Naive thymus-derived CD4-positive, alpha-beta T cell (primary cell): ENCODE results near the gene AP2S1. TPM values are rescaled to one million over a fixed set of nuclear protein-coding genes. Genes with fewer than 3 reads are reported as not detected.

ENCODE experiments used
- ATAC-seq: fragments of 150-1000 bp; cut with Tn5 transposase; 2 replicates; pipeline ENCODE4 v1.10.0; 2021; ENCODE audit warnings: mild to moderate bottlenecking, moderate library complexity
- CTCF ChIA-PET: fragments of 350-600 bp; sonication (Branson Sonifier 250); formaldehyde crosslinking; loops from one replicate; lab custom pipeline; 2021; ENCODE audit warnings: antibody characterized with exemption; lab: Charles Lee
- POLR2A ChIA-PET: fragments of 350-600 bp; sonication (Branson Sonifier 250); formaldehyde crosslinking; loops from one replicate; lab custom pipeline; 2021; ENCODE audit warnings: antibody characterized with exemption, inconsistent platforms; lab: Charles Lee
- DNase-seq, 9 donors: peaks; one replicate each; pipeline versions ENCODE4 v3.0.0 to v3.0.0-alpha.2; 2020 to 2022; ENCODE audit warnings: mixed read lengths in 1 of 9
- H3K27ac ChIP-seq: one replicate; pipeline ENCODE4 v1.7.0; 2013; ENCODE audit warnings: mild to moderate bottlenecking, low read depth, low read length, moderate library complexity
- H3K27me3 ChIP-seq, 2 donors: one replicate each; pipeline ENCODE4 v1.7.0; 2013; ENCODE audit warnings: low read length in 2 of 2, mild to moderate bottlenecking in 2 of 2, moderate library complexity in 2 of 2; ENCODE audit not compliant: control insufficient read depth in 2 of 2, insufficient read depth in 2 of 2
- H3K36me3 ChIP-seq, 3 experiments: 1 replicate in 2 of 3; 2 replicates in 1 of 3; pipeline ENCODE4 v1.7.0; 2013; ENCODE audit warnings: low read length in 3 of 3, mild to moderate bottlenecking in 3 of 3, moderate library complexity in 1 of 3; ENCODE audit not compliant: insufficient read depth in 3 of 3, control insufficient read depth in 2 of 3
- H3K4me1 ChIP-seq, 2 donors: one replicate each; pipeline ENCODE4 v1.7.0; 2013; ENCODE audit warnings: low read length in 2 of 2, mild to moderate bottlenecking in 2 of 2, moderate library complexity in 1 of 2; ENCODE audit not compliant: control insufficient read depth in 2 of 2, insufficient read depth in 2 of 2
- H3K4me3 ChIP-seq: 2 replicates; pipeline ENCODE4 v1.7.0; 2013; ENCODE audit warnings: mild to moderate bottlenecking, low read length
- H3K9me3 ChIP-seq, 3 experiments: 1 replicate in 2 of 3; 2 replicates in 1 of 3; pipeline ENCODE4 v1.7.0; 2013; ENCODE audit warnings: low read length in 3 of 3; ENCODE audit not compliant: control insufficient read depth in 2 of 3
- H3K27ac Mint-ChIP-seq, 9 donors: one replicate each; pipeline ENCODE4 v1.8.0; 2020 to 2022; ENCODE audit warnings: mixed read lengths in 9 of 9, mild to moderate bottlenecking in 8 of 9, moderate library complexity in 5 of 9, inconsistent platforms in 2 of 9
- H3K27me3 Mint-ChIP-seq, 5 donors: one replicate each; pipeline ENCODE4 v1.8.0; 2021 to 2022; ENCODE audit warnings: mixed read lengths in 5 of 5, mild to moderate bottlenecking in 1 of 5
- H3K36me3 Mint-ChIP-seq, 5 donors: one replicate each; pipeline ENCODE4 v1.8.0; 2020 to 2022; ENCODE audit warnings: mixed read lengths in 5 of 5, mild to moderate bottlenecking in 3 of 5, inconsistent platforms in 1 of 5
- H3K4me1 Mint-ChIP-seq, 7 donors: one replicate each; pipeline ENCODE4 v1.8.0; 2020 to 2022; ENCODE audit warnings: mixed read lengths in 7 of 7, mild to moderate bottlenecking in 3 of 7, inconsistent platforms in 1 of 7
- H3K4me3 Mint-ChIP-seq, 10 donors: one replicate each; pipeline ENCODE4 v1.8.0; 2020 to 2022; ENCODE audit warnings: mild to moderate bottlenecking in 10 of 10, mixed read lengths in 10 of 10, moderate library complexity in 6 of 10, inconsistent platforms in 2 of 10
- H3K9me3 Mint-ChIP-seq, 11 donors: one replicate each; pipeline ENCODE4 v1.8.0; 2020 to 2022; ENCODE audit warnings: mixed read lengths in 11 of 11, mild to moderate bottlenecking in 4 of 11, inconsistent platforms in 1 of 11, moderate library complexity in 1 of 11
- intact Hi-C, 2 donors: fragments of 100-400 bp; cut with micrococcal nuclease; formaldehyde crosslinking; loops; one replicate each; pipeline ENCODE4 v1.15.1; 2023
- polyA plus RNA-seq, 2 donors: library from polyadenylated mRNA; unstranded; fragments of 300-500 nt; fragmentation: Illumina TruSeq; gene quantifications; one replicate each; pipeline ENCODE4 v1.2.3, GENCODE V29; 2021
- total RNA-seq, 6 experiments: library from RNA in 5 of 6; stranded (reverse) in 5 of 6; gene quantifications; 1 replicate in 5 of 6; 2 replicates in 1 of 6; pipeline ENCODE4 v1.2.3 and lab custom pipeline; 2021 to 2026

AP2S1 gene
- total and polyA plus RNA-seq, 7 experiments from 2014 or later: 34.4 to 116 (median 60.1) TPM

DNA sequence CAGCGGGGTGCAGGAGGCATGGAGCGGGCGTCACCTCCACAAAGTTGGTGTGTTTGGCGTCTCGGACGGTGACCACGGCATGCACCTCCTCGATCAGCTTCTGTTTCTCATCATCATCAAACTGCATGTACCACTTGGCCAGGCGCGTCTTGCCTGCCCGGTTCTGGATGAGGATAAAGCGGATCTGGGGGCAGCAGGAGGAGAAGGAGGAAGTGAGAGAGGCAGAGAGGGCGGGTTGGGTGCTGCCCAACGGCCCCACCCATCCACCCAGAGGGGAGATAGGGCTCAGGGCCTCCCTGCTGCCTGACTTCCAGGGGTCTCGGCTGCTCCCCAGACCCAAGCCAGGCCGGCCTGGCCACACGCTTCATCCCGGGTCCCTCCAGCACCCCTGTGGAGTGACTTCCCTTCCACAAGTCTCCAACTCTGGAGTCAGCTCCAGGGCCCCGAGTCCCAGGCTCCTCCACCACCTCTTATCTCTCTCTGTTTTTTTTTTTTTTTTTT lies 4.6 kb downstream of the AP2S1 start:
- Mint-ChIP-seq H3K9me3 (peaks cover 0 to 1% (median 0%) of the 10 kb centered on the region in 11 donors), H3K36me3 (peaks cover 5 to 28% (median 14%) of the 10 kb centered on the region in 5 donors), H3K27ac (peak overlapping the region in 1 of 9 donors; percentile 73), H3K27me3 (no peaks in the 10 kb centered on the region), H3K4me3 (no peak overlapping the region), H3K4me1 (peaks cover 22 to 31% (median 27%) of the 10 kb centered on the region in 7 donors)
- Histone ChIP-seq H3K9me3 (no peaks in the 10 kb centered on the region), H3K4me3 (no peak overlapping the region), H3K36me3 (peaks cover 0 to 44% (median 4%) of the 10 kb centered on the region in 3 experiments), H3K27me3 (no peaks in the 10 kb centered on the region), H3K4me1 (peaks cover 9 to 12% of the 10 kb centered on the region in 2 donors), H3K27ac (no peak overlapping the region)
- DNase-seq: no peak
- ATAC-seq: no peak
- intact Hi-C loops: no loop called here
- ChIA-PET CTCF (interaction anchor here (1.2 kb wide), 1 partner anchor 88 kb away, joined by 3 read pairs; no protein-coding TSS in a partner anchor), POLR2A (no interaction called here)

DNA sequence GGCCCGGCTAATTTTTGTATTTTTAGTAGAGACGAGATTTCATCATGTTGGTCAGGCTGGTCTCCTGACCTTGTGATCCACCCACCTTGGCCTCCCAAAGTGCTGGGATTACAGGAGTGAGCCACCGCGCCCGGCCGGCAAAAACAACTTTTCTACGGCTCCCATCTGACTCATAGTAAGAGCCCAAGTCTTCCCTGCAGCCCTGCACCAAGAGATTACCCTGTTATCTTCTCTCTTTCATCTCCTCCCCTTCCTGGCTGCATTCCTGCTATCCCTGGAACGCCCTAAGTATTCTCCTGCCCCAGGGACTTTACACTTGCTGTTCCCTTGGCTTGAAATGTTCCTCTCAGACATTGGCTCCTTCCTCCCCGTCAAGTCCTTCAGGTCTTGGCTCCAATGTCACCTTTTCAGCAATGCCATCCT lies 6.6 kb downstream of the AP2S1 start:
- CTCF ChIA-PET: interaction anchor here (0.7 to 1.8 kb wide), 3 partner anchors 53 to 90 kb away, joined by 3 to 16 read pairs (median 4); no protein-coding TSS in a partner anchor
- no peaks in the 10 kb centered on the region for H3K27me3 ChIP-seq

DNA sequence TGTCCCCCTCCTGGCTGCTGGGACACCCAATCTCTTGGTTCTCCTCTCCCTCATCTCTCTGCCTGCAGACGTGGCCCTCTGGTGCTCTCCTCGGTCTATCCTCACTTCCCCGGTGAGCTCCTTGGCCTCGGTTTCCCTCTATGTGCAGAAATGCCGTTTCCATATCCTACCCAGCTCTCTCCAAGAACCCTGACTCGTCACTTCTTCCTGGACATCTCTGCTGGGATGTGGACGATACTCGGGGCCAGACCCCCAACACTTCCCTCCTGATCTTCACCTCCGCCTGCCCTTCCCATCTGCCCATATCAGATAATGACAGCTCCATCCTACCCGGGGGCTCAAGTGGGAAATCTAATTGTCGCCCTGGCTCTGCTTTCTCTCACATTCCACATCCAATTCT lies 7.9 kb downstream of the AP2S1 start:
- ATAC-seq: no peak
- CTCF ChIA-PET: interaction anchor here (0.7 to 1.8 kb wide), 2 partner anchors 21 to 85 kb away, joined by 3 to 16 read pairs; no protein-coding TSS in a partner anchor
- no peaks in the 10 kb centered on the region for H3K9me3 Mint-ChIP-seq
- no peak overlapping the region for H3K27ac Mint-ChIP-seq
- intact Hi-C loops: no loop called here
- peaks cover 5 to 16% (median 10%) of the 10 kb centered on the region in 7 donors for H3K4me1 Mint-ChIP-seq
- H3K27ac ChIP-seq: no peak overlapping the region
- POLR2A ChIA-PET: no interaction called here
- H3K4me3 ChIP-seq: no peak overlapping the region
- H3K36me3 Mint-ChIP-seq: peaks cover 9 to 34% (median 14%) of the 10 kb centered on the region in 5 donors
- H3K36me3 ChIP-seq: peaks cover 0 to 62% (median 4%) of the 10 kb centered on the region in 3 experiments
- H3K4me3 Mint-ChIP-seq: no peak overlapping the region
- no peaks in the 10 kb centered on the region for H3K9me3 ChIP-seq
- no peaks in the 10 kb centered on the region for H3K27me3 ChIP-seq
- no peak for DNase-seq
- H3K4me1 ChIP-seq: no peaks in the 10 kb centered on the region
- H3K27me3 Mint-ChIP-seq: no peaks in the 10 kb centered on the region

More for the DNA sequence above, 6.6 kb downstream of the AP2S1 start:
- Histone ChIP-seq H3K27ac (no peak overlapping the region), H3K36me3 (peaks cover 0 to 53% (median 4%) of the 10 kb centered on the region in 3 experiments), H3K4me1 (no peaks in the 10 kb centered on the region), H3K4me3 (no peak overlapping the region), H3K9me3 (no peaks in the 10 kb centered on the region)
- ATAC-seq (no peak), DNase-seq (no peak)
- Mint-ChIP-seq H3K4me1 (peaks cover 9 to 18% (median 12%) of the 10 kb centered on the region in 7 donors), H3K4me3 (no peak overlapping the region), H3K27me3 (no peaks in the 10 kb centered on the region), H3K36me3 (peaks cover 5 to 28% (median 14%) of the 10 kb centered on the region in 5 donors), H3K9me3 (no peaks in the 10 kb centered on the region), H3K27ac (no peak overlapping the region)
- POLR2A ChIA-PET: no interaction called here
- intact Hi-C loops: no loop called here

DNA sequence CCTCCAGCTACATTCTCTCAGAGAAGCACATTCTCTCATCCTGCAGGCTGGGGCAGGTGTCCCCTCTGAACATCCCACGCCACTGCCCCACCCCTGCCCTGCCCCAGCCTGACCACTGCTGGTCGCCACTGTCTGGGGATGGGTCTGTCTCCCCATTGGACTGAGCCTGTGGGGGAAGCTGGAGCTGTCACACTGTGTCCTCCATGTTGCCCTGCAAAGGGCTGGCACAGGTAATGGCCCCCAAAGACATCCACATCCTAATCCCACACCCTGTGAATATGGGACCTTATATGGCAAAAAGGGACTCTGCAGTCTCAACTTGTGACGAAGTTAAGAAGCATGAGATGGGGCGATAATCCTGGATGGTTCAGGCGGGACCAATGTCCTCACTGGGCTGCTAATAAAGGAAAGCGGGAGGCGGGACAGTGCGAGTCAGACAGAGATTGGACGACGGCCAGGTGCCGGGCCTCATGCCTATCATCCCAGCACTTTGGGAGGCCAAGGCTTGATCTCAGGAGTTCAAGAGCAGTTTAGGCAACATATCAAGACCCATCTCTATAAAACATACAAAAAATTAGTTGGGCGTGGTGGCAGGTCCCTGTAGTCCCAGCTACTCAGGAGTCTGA lies 9.1 kb downstream of the AP2S1 start:
- no peaks in the 10 kb centered on the region for H3K27me3 Mint-ChIP-seq
- peaks cover 5 to 31% (median 8%) of the 10 kb centered on the region in 5 donors for H3K36me3 Mint-ChIP-seq
- no peak overlapping the region for H3K4me3 ChIP-seq
- peak overlapping the region in 1 of 10 donors; percentile 65 for H3K4me3 Mint-ChIP-seq
- no peaks in the 10 kb centered on the region for H3K9me3 Mint-ChIP-seq
- DNase-seq (no peak), ATAC-seq (no peak)
- H3K36me3 ChIP-seq: peaks cover 0 to 62% (median 0%) of the 10 kb centered on the region in 3 experiments
- POLR2A ChIA-PET: interaction anchor here (1.6 kb wide), 1 partner anchor 85 kb away, joined by 3 read pairs; no protein-coding TSS in a partner anchor
- no peaks in the 10 kb centered on the region for H3K27me3 ChIP-seq
- H3K4me1 ChIP-seq: no peaks in the 10 kb centered on the region
- H3K4me1 Mint-ChIP-seq: peaks cover 0 to 13% (median 5%) of the 10 kb centered on the region in 7 donors
- intact Hi-C loops: loop anchor here in 1 of 2 donors (2.0 kb wide), 1 partner anchor 55 kb away; no protein-coding TSS in a partner anchor
- no peak overlapping the region for H3K27ac ChIP-seq
- H3K9me3 ChIP-seq: no peaks in the 10 kb centered on the region
- CTCF ChIA-PET: interaction anchor here (0.6 to 3.3 kb wide), 4 partner anchors 84 to 235 kb away, joined by 3 to 49 read pairs (median 18); no protein-coding TSS in a partner anchor
- H3K27ac Mint-ChIP-seq: peak overlapping the region in 2 of 9 donors; percentile 12 to 46

DNA sequence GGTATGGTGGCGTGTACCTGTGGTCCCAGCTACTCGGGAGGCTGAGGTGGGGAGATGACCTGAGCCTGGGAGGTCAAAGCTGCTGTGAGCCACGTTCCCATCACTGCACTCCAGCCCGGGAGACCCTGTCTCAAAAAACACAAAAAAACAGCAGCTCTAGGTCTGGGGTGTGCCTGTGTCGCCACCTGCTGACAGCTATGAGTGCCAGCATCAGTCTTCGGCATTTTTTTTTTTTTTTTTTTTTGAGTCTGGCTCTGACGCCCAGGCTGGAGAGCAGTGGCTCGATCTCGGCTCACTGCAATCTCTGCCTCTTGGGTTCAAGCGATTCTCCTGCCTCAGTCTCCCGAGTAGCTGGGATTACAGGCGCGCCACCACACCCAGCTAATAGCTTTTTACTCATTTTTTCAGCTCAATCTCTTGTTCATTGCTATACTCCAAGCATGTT lies 10.1 kb downstream of the AP2S1 start:
- no peaks in the 10 kb centered on the region for H3K27me3 ChIP-seq
- no peak overlapping the region for H3K4me3 ChIP-seq
- no peaks in the 10 kb centered on the region for H3K4me1 ChIP-seq
- ChIA-PET CTCF (interaction anchor here (0.5 to 3.3 kb wide), 31 partner anchors 11 to 872 kb away, joined by 3 to 49 read pairs (median 5); partner anchors contain the start of gene SLC1A5), POLR2A (interaction anchor here (0.6 to 1.6 kb wide), 5 partner anchors 19 to 99 kb away, joined by 3 to 5 read pairs (median 3); no protein-coding TSS in a partner anchor)
- H3K36me3 ChIP-seq: peaks cover 0 to 63% (median 0%) of the 10 kb centered on the region in 3 experiments
- no peaks in the 10 kb centered on the region for H3K9me3 Mint-ChIP-seq
- peaks cover 0 to 11% (median 1%) of the 10 kb centered on the region in 7 donors for H3K4me1 Mint-ChIP-seq
- H3K9me3 ChIP-seq: no peaks in the 10 kb centered on the region
- H3K4me3 Mint-ChIP-seq: no peak overlapping the region
- H3K36me3 Mint-ChIP-seq: peaks cover 5 to 27% (median 5%) of the 10 kb centered on the region in 5 donors
- peak; percentile 93 for ATAC-seq
- H3K27ac ChIP-seq: no peak overlapping the region
- peak in 8 of 9 donors; percentile 23 to 65 (median 51) for DNase-seq
- intact Hi-C loops: loop anchor here (1.0 to 2.0 kb wide), 5 partner anchors 54 to 136 kb away; no protein-coding TSS in a partner anchor
- H3K27ac Mint-ChIP-seq: peak overlapping the region in 2 of 9 donors; percentile 9 to 30
- H3K27me3 Mint-ChIP-seq: no peaks in the 10 kb centered on the region

DNA sequence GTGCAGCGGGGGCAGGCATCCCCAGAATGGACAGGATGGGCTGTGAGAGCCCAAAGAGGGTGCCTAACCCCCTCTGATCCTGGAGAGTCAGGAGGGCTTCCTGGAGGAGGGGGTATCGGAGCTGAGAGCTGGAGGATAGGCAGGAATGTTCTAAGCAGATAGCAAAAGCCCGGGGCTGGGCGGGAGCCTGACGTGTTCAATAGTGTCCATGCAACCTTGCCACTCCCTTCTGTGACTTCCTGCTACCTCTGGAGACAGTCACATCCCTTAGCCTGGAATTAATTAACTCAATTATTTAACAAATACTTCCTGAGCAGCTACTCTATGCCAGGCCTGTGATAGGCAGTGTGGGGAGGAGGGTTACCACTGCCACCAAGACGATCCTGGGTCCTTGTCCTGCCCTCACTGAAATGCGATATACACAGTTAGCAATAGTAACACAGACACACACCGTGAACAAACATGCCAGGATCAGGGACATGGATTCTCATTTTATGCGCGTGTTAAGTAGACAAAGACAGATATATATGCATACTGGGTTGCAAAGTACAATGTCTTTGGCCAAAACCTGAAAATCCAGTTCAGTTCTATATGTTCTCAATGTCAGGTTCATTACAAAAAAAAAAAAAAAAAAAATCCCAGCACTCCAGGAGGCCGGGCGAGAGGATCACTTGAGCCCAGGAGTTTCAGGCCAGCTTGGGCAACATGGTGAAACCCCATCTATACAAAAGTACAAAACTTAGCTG lies 10.7 kb downstream of the AP2S1 start:
- ChIA-PET POLR2A (interaction anchor here (0.6 to 1.6 kb wide), 5 partner anchors 18 to 98 kb away, joined by 3 to 5 read pairs (median 3); no protein-coding TSS in a partner anchor), CTCF (interaction anchor here (0.5 to 3.3 kb wide), 23 partner anchors 10 to 871 kb away, joined by 3 to 49 read pairs (median 5); partner anchors contain the start of gene SLC1A5)
- no peak overlapping the region for H3K4me3 Mint-ChIP-seq
- no peaks in the 10 kb centered on the region for H3K27me3 ChIP-seq
- intact Hi-C loops: loop anchor here (1.0 to 2.0 kb wide), 5 partner anchors 53 to 136 kb away; no protein-coding TSS in a partner anchor
- H3K27ac Mint-ChIP-seq: peak overlapping the region in 1 of 9 donors; percentile 57
- no peaks in the 10 kb centered on the region for H3K9me3 Mint-ChIP-seq
- no peaks in the 10 kb centered on the region for H3K4me1 ChIP-seq
- ATAC-seq (no peak), DNase-seq (no peak)
- H3K36me3 ChIP-seq: peaks cover 0 to 63% (median 0%) of the 10 kb centered on the region in 3 experiments
- H3K9me3 ChIP-seq: no peaks in the 10 kb centered on the region
- H3K27me3 Mint-ChIP-seq: no peaks in the 10 kb centered on the region
- peaks cover 4 to 26% (median 5%) of the 10 kb centered on the region in 5 donors for H3K36me3 Mint-ChIP-seq
- peaks cover 0 to 11% (median 0%) of the 10 kb centered on the region in 7 donors for H3K4me1 Mint-ChIP-seq
- no peak overlapping the region for H3K4me3 ChIP-seq
- H3K27ac ChIP-seq: no peak overlapping the region
